HCT116 (cell line): ENCODE measurements around the gene GLTP. TPM values are rescaled to one million over a fixed set of nuclear protein-coding genes. Genes with fewer than 3 reads are reported as not detected.

ENCODE experiments used
- ATAC-seq: fragments of 200-7000 bp; cut with Tn5 transposase; 2 replicates; pipeline ENCODE4 v1.9.1; 2020; ENCODE audit warnings: mild to moderate bottlenecking, moderate library complexity
- BruUV-seq: library from RNA; stranded (reverse); fragments of 400-500 nt; replicated peaks from 2 replicates; lab custom pipeline; 2021; lab: Mats Ljungman, UMichigan
- CTCF ChIA-PET: fragments of 300-600 bp; sonication (Branson Sonifier 250); formaldehyde crosslinking; loops from one replicate; lab custom pipeline; 2021; ENCODE audit warnings: antibody characterized with exemption; lab: Charles Lee
- POLR2A ChIA-PET: fragments of 300-600, 350-600 bp; sonication (Branson Sonifier 250); formaldehyde crosslinking; loops from one replicate; lab custom pipeline; 2021; ENCODE audit warnings: antibody characterized with exemption; lab: Charles Lee
- RAD21 ChIA-PET, 2 experiments: fragments of 300-600 bp; sonication (Branson Sonifier 250); formaldehyde crosslinking; loops; one replicate each; lab custom pipeline; 2023; ENCODE audit warnings: low total read pairs in 2 of 2; ENCODE audit not compliant: uncharacterized antibody in 2 of 2, unreplicated experiment in 2 of 2, low non-redundant PET in 1 of 2; lab: Charles Lee
- DNase-seq: peaks from one replicate; pipeline ENCODE4 v3.0.0-alpha.2; 2010; ENCODE audit warnings: low read depth, low spot score
- H2AFZ ChIP-seq: fragments of 200-600 bp; shearing (Covaris generic), sonication (generic); 2 replicates; pipeline ENCODE4 v1.6.1; 2017; ENCODE audit warnings: low read depth, mixed run types, mixed read lengths, antibody characterized with exemption, low read length; ENCODE audit not compliant: poor library complexity, severe bottlenecking
- H3K27ac ChIP-seq: 2 replicates; pipeline ENCODE4 v1.5.1; 2012; ENCODE audit warnings: low read depth, low read length
- H3K27me3 ChIP-seq: fragments of 200-600 bp; sonication (generic); 2 replicates; pipeline ENCODE4 v1.6.1; 2016; ENCODE audit warnings: mixed run types, low read length, mixed read lengths; ENCODE audit not compliant: insufficient read depth
- H3K36me3 ChIP-seq, 2 experiments: fragments of 200-500 bp in 1 of 2; fragments of 200-600 bp in 1 of 2; sonication (Bioruptor generic) in 1 of 2; sonication (generic) in 1 of 2; 2 replicates each; pipeline versions ENCODE4 v1.5.1 to v1.6.1; 2014 to 2016; ENCODE audit warnings: low read length in 2 of 2, inconsistent platforms in 1 of 2, mixed read lengths in 1 of 2, mixed run types in 1 of 2; ENCODE audit not compliant: insufficient read depth in 2 of 2, control insufficient read depth in 1 of 2
- H3K4me1 ChIP-seq, 2 experiments: fragments of 200-600 bp in 1 of 2; sonication (generic) in 1 of 2; 2 replicates each; pipeline versions ENCODE4 v1.5.1 to v1.6.1; 2012 to 2017; ENCODE audit warnings: low read length in 2 of 2, inconsistent platforms in 1 of 2, mild to moderate bottlenecking in 1 of 2, mixed read lengths in 1 of 2, mixed run types in 1 of 2, moderate library complexity in 1 of 2; ENCODE audit not compliant: insufficient read depth in 2 of 2, control insufficient read depth in 1 of 2
- H3K4me2 ChIP-seq: fragments of 200-600 bp; sonication (generic); 2 replicates; pipeline ENCODE4 v1.6.1; 2017; ENCODE audit warnings: mixed run types, low read length, mixed read lengths
- H3K4me3 ChIP-seq, 2 experiments: fragments of 200-600 bp in 1 of 2; sonication (generic) in 1 of 2; replicated peaks in 1 of 2; 2 replicates each; pipeline ENCODE4 v1.5.1; 2011 to 2016; ENCODE audit warnings: low read length in 2 of 2, control low read depth in 1 of 2, low read depth in 1 of 2, mild to moderate bottlenecking in 1 of 2, mixed read lengths in 1 of 2, mixed run types in 1 of 2
- H3K79me2 ChIP-seq: fragments of 200-600 bp; sonication (generic); 2 replicates; pipeline ENCODE4 v1.6.1; 2017; ENCODE audit warnings: mild to moderate bottlenecking, mixed run types, low read length, moderate library complexity, mixed read lengths; ENCODE audit not compliant: insufficient read depth
- H3K9ac ChIP-seq: fragments of 200-600 bp; sonication (generic); 2 replicates; pipeline ENCODE4 v1.6.1; 2016; ENCODE audit warnings: low read length, mixed read lengths
- H3K9me2 ChIP-seq: fragments of 200-600 bp; sonication (generic), shearing (Covaris generic); 2 replicates; pipeline ENCODE4 v1.6.1; 2017; ENCODE audit warnings: mixed run types, mild to moderate bottlenecking, moderate library complexity; ENCODE audit not compliant: insufficient read depth
- H3K9me3 ChIP-seq, 2 experiments: fragments of 200-500 bp in 1 of 2; fragments of 200-600 bp in 1 of 2; sonication (Bioruptor generic) in 1 of 2; sonication (generic) in 1 of 2; 2 replicates each; pipeline ENCODE4 v1.6.1; 2014 to 2017; ENCODE audit warnings: low read length in 2 of 2, mixed read lengths in 2 of 2, inconsistent platforms in 1 of 2, low read depth in 1 of 2, mild to moderate bottlenecking in 1 of 2, mixed run types in 1 of 2, moderate library complexity in 1 of 2; ENCODE audit not compliant: control insufficient read depth in 1 of 2, insufficient read depth in 1 of 2
- H4K20me1 ChIP-seq: fragments of 200-600 bp; sonication (generic), shearing (Covaris generic); 2 replicates; pipeline ENCODE4 v1.6.1; 2017; ENCODE audit warnings: mixed run types, mild to moderate bottlenecking, moderate library complexity; ENCODE audit not compliant: insufficient read depth
- ATF3 ChIP-seq: IDR thresholded peaks from 2 replicates; pipeline ENCODE4 v1.6.1; 2012
- CBX3 ChIP-seq: IDR thresholded peaks from 2 replicates; pipeline ENCODE4 v1.6.1; 2012; ENCODE audit warnings: low read depth
- ELF1 ChIP-seq: IDR thresholded peaks from 2 replicates; pipeline ENCODE4 v1.6.1; 2012; ENCODE audit warnings: low read depth, borderline replicate concordance
- EZH2 ChIP-seq: fragments of 200-600 bp; sonication (generic); IDR thresholded peaks from 2 replicates; pipeline ENCODE4 v1.6.1; 2017; ENCODE audit warnings: antibody characterized with exemption, mixed run types
- EZH2phosphoT487 ChIP-seq: fragments of 200-600 bp; IDR thresholded peaks from 2 replicates; pipeline ENCODE4 v1.6.1; 2018; ENCODE audit warnings: antibody characterized with exemption, borderline replicate concordance
- JUND ChIP-seq: IDR thresholded peaks from 2 replicates; pipeline ENCODE4 v1.6.1; 2012
- POLR2AphosphoS5 ChIP-seq: IDR thresholded peaks from 2 replicates; pipeline ENCODE4 v1.6.1; 2011; ENCODE audit warnings: mild to moderate bottlenecking, low read depth, low read length, moderate library complexity
- RAD21 ChIP-seq: IDR thresholded peaks from 2 replicates; pipeline ENCODE4 v1.6.1; 2012; ENCODE audit warnings: low read depth, mild to moderate bottlenecking
- REST ChIP-seq: IDR thresholded peaks from 2 replicates; pipeline ENCODE4 v1.6.1; 2012; ENCODE audit warnings: low read depth
- SRF ChIP-seq: IDR thresholded peaks from 2 replicates; pipeline ENCODE4 v1.6.1; 2012; ENCODE audit warnings: low read depth
- TCF7L2 ChIP-seq: IDR thresholded peaks from 2 replicates; pipeline ENCODE4 v1.7.0; 2011; ENCODE audit warnings: borderline replicate concordance, inconsistent platforms; ENCODE audit not compliant: insufficient read depth, insufficient read length; ENCODE audit errors: extremely low read depth
- YY1 ChIP-seq: IDR thresholded peaks from 2 replicates; pipeline ENCODE4 v1.6.1; 2011; ENCODE audit warnings: low read length, low read depth, moderate library complexity, mild to moderate bottlenecking; ENCODE audit not compliant: insufficient replicate concordance; ENCODE audit errors: extremely low read depth
- ZNF274 ChIP-seq: fragments of 200-500 bp; sonication (Bioruptor generic); IDR thresholded peaks from 2 replicates; pipeline ENCODE4 v1.6.1; 2014; ENCODE audit warnings: mild to moderate bottlenecking, low read depth, low read length, inconsistent platforms
- intact Hi-C: fragments of 100-400 bp; cut with micrococcal nuclease; formaldehyde crosslinking; loops from 2 replicates; pipeline ENCODE4 v1.10.0; 2022
- total RNA-seq: library from RNA; stranded (reverse); gene quantifications from one replicate; pipeline ENCODE4 v1.2.1, GENCODE V29; 2021; ENCODE audit not compliant: unreplicated experiment

GLTP gene
- total RNA-seq, 1 experiment from 2014 or later = 26.6 TPM

GRCh38 chr12:109860977-109861376, 19.4 kb downstream of the GLTP start:
- no peaks in the 10 kb centered on the region; the same call in 1 of the 2 replicates for H3K79me2 ChIP-seq
- H3K4me2 ChIP-seq = no peak overlapping the region
- H3K27ac ChIP-seq = no peak overlapping the region
- H4K20me1 ChIP-seq = no peaks in the 10 kb centered on the region
- no peaks in the 10 kb centered on the region for H3K27me3 ChIP-seq
- ChIA-PET RAD21 (no interaction called here), CTCF (no interaction called here), POLR2A (no interaction called here)
- no peak overlapping the region for H3K4me3 ChIP-seq
- TF ChIP-seq REST (no peak), ZNF274 (no peak), TCF7L2 (no peak)
- H3K9me3 ChIP-seq = no peaks in the 10 kb centered on the region
- H3K36me3 ChIP-seq = no peaks in the 10 kb centered on the region
- BruUV-seq = no TSS peak
- H2AFZ ChIP-seq = no peak overlapping the region
- ATAC-seq (no peak), DNase-seq (no peak)
- H3K9ac ChIP-seq = no peak overlapping the region
- intact Hi-C loops = no loop called here
- no peaks in the 10 kb centered on the region for H3K9me2 ChIP-seq
- H3K4me1 ChIP-seq = 0 out of 4 replicates have a peak, but pooled peaks cover 0 to 5% of the 10 kb centered on the region in 2 experiments

GRCh38 chr12:109858764-109859163, 21.6 kb downstream of the GLTP start:
- Histone ChIP-seq H3K9me2 (no peaks in the 10 kb centered on the region), H3K9me3 (no peaks in the 10 kb centered on the region), H4K20me1 (no peaks in the 10 kb centered on the region), H3K9ac (no peak overlapping the region), H3K4me3 (no peak overlapping the region), H3K27me3 (no peaks in the 10 kb centered on the region), H3K36me3 (no peaks in the 10 kb centered on the region), H3K79me2 (no peaks in the 10 kb centered on the region), H2AFZ (no peak overlapping the region), H3K4me2 (no peak overlapping the region), H3K27ac (no peak overlapping the region), H3K4me1 (no peaks in the 10 kb centered on the region)
- ATAC-seq (no peak), DNase-seq (no peak)
- ChIA-PET RAD21 (no interaction called here), POLR2A (no interaction called here), CTCF (interaction anchor here (2.3 kb wide), 1 partner anchor 13 kb away, joined by 10 read pairs; no protein-coding TSS in a partner anchor)
- intact Hi-C loops = loop anchor here (10.0 kb wide), 1 partner anchor 576 kb away; no protein-coding TSS in a partner anchor
- no TSS peak for BruUV-seq
- TF ChIP-seq REST (no peak), ATF3 (no peak), CBX3 (no peak), POLR2AphosphoS5 (no peak), SRF (no peak), RAD21 (no peak), JUND (no peak), EZH2phosphoT487 (no peak), EZH2 (no peak), TCF7L2 (no peak), ELF1 (no peak), YY1 (no peak)
